Transverse colon (tissue), 4 donors: ENCODE data around the gene GJB3. TPM values are rescaled to one million over a fixed set of nuclear protein-coding genes. Genes with fewer than 3 reads are reported as not detected.

ENCODE experiments used
- DNase-seq: peaks from one replicate; pipeline ENCODE4 v3.0.0-alpha.2; 2019
- H3K27ac ChIP-seq, 4 donors: fragments of 200-600 bp; sonication (generic); 2 replicates each; pipeline ENCODE4 v1.5.1; 2016 to 2018; ENCODE audit warnings: inconsistent platforms in 4 of 4
- H3K27me3 ChIP-seq: fragments of 200-600 bp; sonication (generic); 2 replicates; pipeline ENCODE4 v1.5.1; 2017; ENCODE audit warnings: inconsistent platforms
- H3K36me3 ChIP-seq, 4 donors: fragments of 200-600 bp; sonication (generic); 2 replicates each; pipeline ENCODE4 v1.5.1; 2017 to 2019; ENCODE audit warnings: inconsistent platforms in 4 of 4
- H3K4me1 ChIP-seq, 4 donors: fragments of 200-600 bp; sonication (generic); 2 replicates each; pipeline ENCODE4 v1.5.1; 2017 to 2020; ENCODE audit warnings: inconsistent platforms in 4 of 4
- H3K4me3 ChIP-seq, 4 donors: fragments of 200-600 bp; sonication (generic); 1 replicate in 1 of 4; 2 replicates in 3 of 4; pipeline versions ENCODE4 v1.5.1 to v1.6.1; 2017 to 2019; ENCODE audit warnings: inconsistent platforms in 4 of 4
- H3K9me3 ChIP-seq, 2 donors: fragments of 200-600 bp; sonication (generic); 2 replicates each; pipeline ENCODE4 v1.5.1; 2017 to 2019; ENCODE audit warnings: inconsistent platforms in 2 of 2
- CTCF ChIP-seq, 5 experiments: fragments of 200-600 bp in 3 of 5; fragments of 450-650 bp in 2 of 5; sonication (generic) in 3 of 5; IDR thresholded peaks; 1 replicate in 2 of 5; 2 replicates in 3 of 5; pipeline ENCODE4 v1.5.1; 2016 to 2017; ENCODE audit warnings: antibody characterized with exemption in 5 of 5, inconsistent platforms in 3 of 5, mild to moderate bottlenecking in 2 of 5, moderate library complexity in 1 of 5
- EP300 ChIP-seq: sonication (generic); formaldehyde crosslinking; IDR thresholded peaks from one replicate; pipeline ENCODE4 v1.6.1; 2017; ENCODE audit warnings: antibody characterized with exemption, low read depth
- POLR2A ChIP-seq: fragments of 450-650 bp; IDR thresholded peaks from one replicate; pipeline ENCODE4 v1.6.1; 2016; ENCODE audit warnings: antibody characterized with exemption, mild to moderate bottlenecking, moderate library complexity
- POLR2AphosphoS5 ChIP-seq, 3 donors: sonication (generic); formaldehyde crosslinking; IDR thresholded peaks; one replicate each; pipeline ENCODE4 v1.6.1; 2016; ENCODE audit warnings: antibody characterized with exemption in 3 of 3
- WGBS, 2 donors: methylation state at CpG; one replicate each; pipeline ENCODE4 v1.1.5; 2018; ENCODE audit warnings: low coverage in 1 of 2; 5-methylcytosine and 5-hydroxymethylcytosine counted together
- in situ Hi-C, 4 donors: fragments of 200-750 bp; cut with MboI; loops; one replicate each; pipeline versions ENCODE4 v1.15.0 to v1.15.1; 2017; ENCODE audit warnings: low sequenced_read_pairs in 3 of 4, low pct_ligation_motif_present in 1 of 4, low pct_unique_long_range_greater_than_20kb in 1 of 4
- intact Hi-C: fragments of 100-400 bp; cut with DNase I; formaldehyde crosslinking; loops from one replicate; pipeline ENCODE4 v1.15.1; 2023; ENCODE audit warnings: low total_unique reads
- total RNA-seq, 4 donors: library from RNA; depleted of rRNA; stranded (reverse); fragments of >200 nt; gene quantifications; one replicate each; pipeline ENCODE4 v1.1.0, GENCODE V29; 2016

Gene GJB3
- total RNA-seq, 4 donors from 2014 or later = 2.9 to 6.7 TPM; not detected in 2

GRCh38 chr1:34745666-34746065 lies 35.3 kb upstream of the GJB3 start:
- Histone ChIP-seq H3K36me3 (no peaks in the 10 kb centered on the region), H3K9me3 (no peaks in the 10 kb centered on the region), H3K4me3 (no peak overlapping the region), H3K4me1 (peaks cover 0 to 4% (median 2%) of the 10 kb centered on the region in 4 donors), H3K27ac (no peak overlapping the region), H3K27me3 (no peaks in the 10 kb centered on the region)
- 81% methylated on average over 5 of the region's 5 CpGs; no CpG with 5 or more reads in 1 of the 2 donors for WGBS, 2 donors
- intact Hi-C loops (loop anchor here (10.0 kb wide), 1 partner anchor 1111 kb away; no protein-coding TSS in a partner anchor), in situ Hi-C loops (loop anchor here in 3 of 4 donors (10.0 to 25.0 kb wide), 3 partner anchors 281 to 1108 kb away; no protein-coding TSS in a partner anchor)
- DNase-seq = no peak
- TF ChIP-seq EP300 = no peak
- no peak for TF ChIP-seq POLR2A
- TF ChIP-seq CTCF (IDR thresholded peaks at IDR 0.05) = no peak
- no peak for TF ChIP-seq POLR2AphosphoS5 (IDR thresholded peaks at IDR 0.05)

GRCh38 chr1:34746101-34746500 lies 34.9 kb upstream of the GJB3 start:
- in situ Hi-C loops (loop anchor here in 3 of 4 donors (10.0 to 25.0 kb wide), 3 partner anchors 281 to 1109 kb away; no protein-coding TSS in a partner anchor), intact Hi-C loops (loop anchor here (10.0 kb wide), 1 partner anchor 1111 kb away; no protein-coding TSS in a partner anchor)
- TF ChIP-seq EP300 (no peak), POLR2A (no peak), POLR2AphosphoS5 (IDR thresholded peaks at IDR 0.05) (no peak), CTCF (IDR thresholded peaks at IDR 0.05) (no peak)
- no peaks in the 10 kb centered on the region for H3K9me3 ChIP-seq
- no peak overlapping the region for H3K27ac ChIP-seq
- DNase-seq = no peak
- H3K27me3 ChIP-seq = no peaks in the 10 kb centered on the region
- H3K36me3 ChIP-seq = no peaks in the 10 kb centered on the region
- WGBS, 2 donors = 89% methylated on average over 4 of the region's 4 CpGs; no CpG with 5 or more reads in 1 of the 2 donors
- H3K4me1 ChIP-seq = peaks cover 0 to 4% (median 2%) of the 10 kb centered on the region in 4 donors
- H3K4me3 ChIP-seq = no peak overlapping the region

- Histone ChIP-seq H3K4me3 (no peak overlapping the region), H3K36me3 (no peaks in the 10 kb centered on the region), H3K27ac (no peak overlapping the region), H3K9me3 (no peaks in the 10 kb centered on the region), H3K4me1 (peaks cover 0 to 4% (median 2%) of the 10 kb centered on the region in 4 donors), H3K27me3 (no peaks in the 10 kb centered on the region)
- in situ Hi-C loops (loop anchor here in 3 of 4 donors (10.0 to 25.0 kb wide), 3 partner anchors 282 to 1110 kb away; no protein-coding TSS in a partner anchor), intact Hi-C loops (loop anchor here (10.0 kb wide), 1 partner anchor 1112 kb away; no protein-coding TSS in a partner anchor)
- 55 to 71% methylated on average over 3 to 18 of the region's 18 CpGs for WGBS, 2 donors
- TF ChIP-seq EP300 = no peak
- DNase-seq = peak; percentile 21
These were observed 34.0 kb upstream of the GJB3 start for GRCh38 chr1:34746785-34747637.

- intact Hi-C loops (loop anchor here (10.0 kb wide), 1 partner anchor 1113 kb away; no protein-coding TSS in a partner anchor), in situ Hi-C loops (loop anchor here in 3 of 4 donors (10.0 to 25.0 kb wide), 3 partner anchors 283 to 1110 kb away; no protein-coding TSS in a partner anchor)
- H3K36me3 ChIP-seq = no peaks in the 10 kb centered on the region
- DNase-seq = no peak
- H3K4me1 ChIP-seq = peaks cover 0 to 1% (median 0%) of the 10 kb centered on the region in 4 donors
- H3K27ac ChIP-seq = no peak overlapping the region
- no peaks in the 10 kb centered on the region for H3K27me3 ChIP-seq
- TF ChIP-seq CTCF (IDR thresholded peaks at IDR 0.05) = no peak
- no peak for TF ChIP-seq POLR2AphosphoS5 (IDR thresholded peaks at IDR 0.05)
- no peak for TF ChIP-seq POLR2A
- no peak for TF ChIP-seq EP300
- no peaks in the 10 kb centered on the region for H3K9me3 ChIP-seq
- no peak overlapping the region for H3K4me3 ChIP-seq
- WGBS, 2 donors = 84% methylated on average over 6 of the region's 6 CpGs; no CpG with 5 or more reads in 1 of the 2 donors
These were observed 33.4 kb upstream of the GJB3 start for GRCh38 chr1:34747638-34747941.
